Measurements from ENCODE around the gene CCDC12. TPM values are rescaled to one million over a fixed set of nuclear protein-coding genes. Genes with fewer than 3 reads are reported as not detected.

Gene CCDC12
- total and polyA plus RNA-seq, 2 of the 13 experiments (the other 11 are each of a cell fraction or from before 2014, with no cell fraction given) = 30.1 to 49.5 TPM

GRCh38 chr3:46998121-46998851, 21.7 kb upstream of the CCDC12 start (continued):
- TF ChIP-seq ZNF781 (CRISPR knock-in tag; IDR thresholded peaks at IDR 0.05; ENCODE audit: borderline replicate concordance, not compliant biosample characterization) = no peak
- peak; percentile 62; the same call in 1 of the 2 replicates for TF ChIP-seq NFKB2 (CRISPR knock-in tag; IDR thresholded peaks at IDR 0.05; ENCODE audit: borderline replicate concordance)
- TF ChIP-seq ZNF354B (CRISPR knock-in tag; IDR thresholded peaks at IDR 0.05) = peak; percentile 22; the same call in 1 of the 2 replicates
- TF ChIP-seq PITX1 (CRISPR knock-in tag; IDR thresholded peaks at IDR 0.05) = no peak
- peak; percentile 67; the same call in 1 of the 2 replicates for TF ChIP-seq ZNF580 (CRISPR knock-in tag; IDR thresholded peaks at IDR 0.05; ENCODE audit: borderline replicate concordance, low read depth)
- TF ChIP-seq TFDP2 (CRISPR knock-in tag; IDR thresholded peaks at IDR 0.05) = 0 out of 2 replicates have a peak, but pooled peaks have one; percentile 43
- 0 out of 2 replicates have a peak, but pooled peaks have one; percentile 34 for TF ChIP-seq ZNF574 (CRISPR knock-in tag; IDR thresholded peaks at IDR 0.05)
- peak; percentile 47 for TF ChIP-seq XRCC5 (optimal IDR thresholded peaks at IDR 0.05; ENCODE audit: low read length)
- TF ChIP-seq MAF1 (CRISPR knock-in tag; IDR thresholded peaks at IDR 0.05; ENCODE audit: borderline replicate concordance) = 0 out of 2 replicates have a peak, but pooled peaks have one; percentile 15
- 0 out of 2 replicates have a peak, but pooled peaks have one; percentile 28 for TF ChIP-seq MED1 (CRISPR knock-in tag; IDR thresholded peaks at IDR 0.05)
